DOHH2 (cell line): Measurements from ENCODE around the gene PMF1.
"Not testable (repeated sequence)": the region's sequence is repeated elsewhere in the genome, so short reads cannot be mapped to it uniquely, and the experiment has no call there.

Experiments
- H3F3A ChIP-seq: fragments of 200-600 bp; sonication (generic), shearing (Covaris generic); 2 replicates; pipeline ENCODE4 v1.6.0; 2016; ENCODE audit warnings: antibody characterized with exemption, mild to moderate bottlenecking; ENCODE audit not compliant: control insufficient read depth, insufficient read depth
- H3K27ac ChIP-seq: fragments of 200-600 bp; sonication (generic); 2 replicates; pipeline ENCODE4 v1.5.1; 2014; ENCODE audit warnings: low read depth, mild to moderate bottlenecking, low read length, moderate library complexity
- H3K27me3 ChIP-seq: fragments of 200-600 bp; sonication (generic); 2 replicates; pipeline ENCODE4 v1.6.1; 2014; ENCODE audit warnings: mild to moderate bottlenecking, low read length, mixed read lengths; ENCODE audit not compliant: control insufficient read depth
- H3K36me3 ChIP-seq: fragments of 200-600 bp; sonication (generic); 2 replicates; pipeline ENCODE4 v1.6.1; 2014; ENCODE audit warnings: mild to moderate bottlenecking, low read length, moderate library complexity, mixed read lengths; ENCODE audit not compliant: control insufficient read depth
- H3K4me1 ChIP-seq: fragments of 200-600 bp; sonication (generic); 2 replicates; pipeline ENCODE4 v1.6.1; 2014; ENCODE audit warnings: mild to moderate bottlenecking, low read length, mixed read lengths; ENCODE audit not compliant: control insufficient read depth
- H3K4me2 ChIP-seq: fragments of 200-600 bp; sonication (generic); 2 replicates; pipeline ENCODE4 v1.6.0; 2014; ENCODE audit warnings: mild to moderate bottlenecking, low read length, moderate library complexity
- H3K4me3 ChIP-seq: fragments of 200-600 bp; sonication (generic); 2 replicates; pipeline ENCODE4 v1.5.1; 2014; ENCODE audit warnings: mild to moderate bottlenecking, low read length, mixed read lengths
- H3K79me2 ChIP-seq: fragments of 200-600 bp; sonication (generic); 2 replicates; pipeline ENCODE4 v1.6.1; 2014; ENCODE audit warnings: mild to moderate bottlenecking, low read length, mixed read lengths; ENCODE audit not compliant: control insufficient read depth
- H3K9me2 ChIP-seq: fragments of 200-600 bp; sonication (generic); replicated peaks from 2 replicates; pipeline ENCODE4 v1.6.1; 2014; ENCODE audit warnings: mild to moderate bottlenecking, low read length, mixed read lengths; ENCODE audit not compliant: control insufficient read depth
- H3K9me3 ChIP-seq: fragments of 200-600 bp; sonication (generic); 2 replicates; pipeline ENCODE4 v1.6.1; 2014; ENCODE audit warnings: antibody characterized with exemption, low read length, mixed read lengths; ENCODE audit not compliant: control insufficient read depth, insufficient read depth
- H4K20me1 ChIP-seq: fragments of 200-600 bp; sonication (generic); 2 replicates; pipeline ENCODE4 v1.6.0; 2014; ENCODE audit warnings: low read depth, mild to moderate bottlenecking, antibody characterized with exemption, low read length, moderate library complexity; ENCODE audit not compliant: control insufficient read depth, insufficient read depth
- CTCF ChIP-seq: fragments of 200-600 bp; sonication (generic); IDR thresholded peaks from one replicate; pipeline ENCODE4 v1.5.1; 2014; ENCODE audit warnings: antibody characterized with exemption, mild to moderate bottlenecking, low read depth, low read length; ENCODE audit not compliant: poor library complexity, severe bottlenecking
- EZH2phosphoT487 ChIP-seq: fragments of 200-600 bp; sonication (generic); IDR thresholded peaks from 2 replicates; pipeline ENCODE4 v1.6.1; 2017; ENCODE audit warnings: borderline replicate concordance, mild to moderate bottlenecking, antibody characterized with exemption, low read length, moderate library complexity, mixed read lengths

Gene PMF1

GRCh38 chr1:156176610-156177210 is 36.1 kb upstream of the PMF1 start:
- no peaks in the 10 kb centered on the region for H3K4me1 ChIP-seq
- no peak overlapping the region for H3K4me2 ChIP-seq
- no peaks in the 10 kb centered on the region for H4K20me1 ChIP-seq

GRCh38 chr1:156177919-156178654 is 34.7 kb upstream of the PMF1 start:
- Histone ChIP-seq H3K4me3 (no peak overlapping the region), H3K9me2 (no peaks in the 10 kb centered on the region), H4K20me1 (no peaks in the 10 kb centered on the region), H3K9me3 (no peaks in the 10 kb centered on the region), H3K27ac (no peak overlapping the region), H3K4me2 (no peak overlapping the region), H3K79me2 (no peaks in the 10 kb centered on the region), H3K27me3 (no peaks in the 10 kb centered on the region), H3K36me3 (peaks cover 18% of the 10 kb centered on the region), H3F3A (no peaks in the 10 kb centered on the region), H3K4me1 (no peaks in the 10 kb centered on the region)
- TF ChIP-seq CTCF: no peak
- no peak for TF ChIP-seq EZH2phosphoT487

More at GRCh38 chr1:156176610-156177210, 36.1 kb upstream of the PMF1 start:
- H3K27me3 ChIP-seq: no peaks in the 10 kb centered on the region
- H3K9me2 ChIP-seq: no peaks in the 10 kb centered on the region
- TF ChIP-seq CTCF (no peak), EZH2phosphoT487 (no peak)
- H3K9me3 ChIP-seq: no peaks in the 10 kb centered on the region
- no peak overlapping the region for H3K27ac ChIP-seq
- peaks cover 27% of the 10 kb centered on the region for H3K36me3 ChIP-seq
- H3K4me3 ChIP-seq: no peak overlapping the region
- H3K79me2 ChIP-seq: no peaks in the 10 kb centered on the region
- H3F3A ChIP-seq: no peaks in the 10 kb centered on the region

- Histone ChIP-seq H4K20me1 (no peaks in the 10 kb centered on the region), H3K4me2 (no peak overlapping the region), H3K4me3 (no peak overlapping the region)
Measured at GRCh38 chr1:156180471-156180870, 32.3 kb upstream of the PMF1 start.

GRCh38 chr1:156181391-156181924 is 31.3 kb upstream of the PMF1 start:
- not testable (repeated sequence) for H3K9me2 ChIP-seq, H3K27me3 ChIP-seq, H3K36me3 ChIP-seq, H3K27ac ChIP-seq, H3F3A ChIP-seq, H3K4me2 ChIP-seq, H3K79me2 ChIP-seq, H3K4me3 ChIP-seq, H3K9me3 ChIP-seq, H3K4me1 ChIP-seq, H4K20me1 ChIP-seq

More at GRCh38 chr1:156180471-156180870, 32.3 kb upstream of the PMF1 start:
- no peaks in the 10 kb centered on the region for H3F3A ChIP-seq
- no peaks in the 10 kb centered on the region for H3K9me3 ChIP-seq
- no peaks in the 10 kb centered on the region for H3K9me2 ChIP-seq
- H3K79me2 ChIP-seq: no peaks in the 10 kb centered on the region
- no peak overlapping the region for H3K27ac ChIP-seq
- no peaks in the 10 kb centered on the region for H3K27me3 ChIP-seq
- H3K4me1 ChIP-seq: no peaks in the 10 kb centered on the region
- H3K36me3 ChIP-seq: peaks cover 9% of the 10 kb centered on the region
- TF ChIP-seq EZH2phosphoT487 (no peak), CTCF (no peak)

GRCh38 chr1:156182010-156182779 is 30.6 kb upstream of the PMF1 start:
- not testable (repeated sequence) for H3K4me3 ChIP-seq, H3K27me3 ChIP-seq, H3K4me2 ChIP-seq, H3K36me3 ChIP-seq, H4K20me1 ChIP-seq, H3K9me2 ChIP-seq, H3K79me2 ChIP-seq, H3K27ac ChIP-seq, H3K4me1 ChIP-seq, H3F3A ChIP-seq, H3K9me3 ChIP-seq
